ENCODE data around the gene CLEC16A.

Gene CLEC16A

DNA sequence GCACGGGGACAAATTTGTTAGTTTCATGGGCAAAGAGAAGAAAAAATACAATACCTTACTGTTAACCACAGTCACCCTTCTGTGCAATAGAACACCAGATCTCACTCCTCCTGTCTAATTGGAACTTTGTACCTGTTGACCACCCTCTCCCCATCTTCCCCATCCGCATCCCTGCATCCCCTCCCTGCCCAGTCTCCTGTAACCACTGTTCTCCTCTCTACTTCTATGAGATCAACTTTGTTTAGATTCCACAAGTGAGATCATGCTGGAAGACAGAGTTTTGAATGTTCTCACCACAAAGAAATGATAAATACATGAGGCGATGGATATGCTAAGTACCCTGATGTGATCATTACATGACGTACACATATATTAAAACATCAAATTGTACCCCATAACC lies 47.7 kb downstream of the CLEC16A start:
- no peak for DNase-seq (ENCODE audit: low read depth)
- no peak overlapping the region for H3K4me3 ChIP-seq (ENCODE audit: low read depth, low read length)
- TF ChIP-seq, protein P1, sequence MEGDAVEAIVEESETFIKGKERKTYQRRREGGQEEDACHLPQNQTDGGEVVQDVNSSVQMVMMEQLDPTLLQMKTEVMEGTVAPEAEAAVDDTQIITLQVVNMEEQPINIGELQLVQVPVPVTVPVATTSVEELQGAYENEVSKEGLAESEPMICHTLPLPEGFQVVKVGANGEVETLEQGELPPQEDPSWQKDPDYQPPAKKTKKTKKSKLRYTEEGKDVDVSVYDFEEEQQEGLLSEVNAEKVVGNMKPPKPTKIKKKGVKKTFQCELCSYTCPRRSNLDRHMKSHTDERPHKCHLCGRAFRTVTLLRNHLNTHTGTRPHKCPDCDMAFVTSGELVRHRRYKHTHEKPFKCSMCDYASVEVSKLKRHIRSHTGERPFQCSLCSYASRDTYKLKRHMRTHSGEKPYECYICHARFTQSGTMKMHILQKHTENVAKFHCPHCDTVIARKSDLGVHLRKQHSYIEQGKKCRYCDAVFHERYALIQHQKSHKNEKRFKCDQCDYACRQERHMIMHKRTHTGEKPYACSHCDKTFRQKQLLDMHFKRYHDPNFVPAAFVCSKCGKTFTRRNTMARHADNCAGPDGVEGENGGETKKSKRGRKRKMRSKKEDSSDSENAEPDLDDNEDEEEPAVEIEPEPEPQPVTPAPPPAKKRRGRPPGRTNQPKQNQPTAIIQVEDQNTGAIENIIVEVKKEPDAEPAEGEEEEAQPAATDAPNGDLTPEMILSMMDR (IDR thresholded peaks at IDR 0.05; ENCODE audit: low read depth, low read length, missing control alignments), result no peak

DNA sequence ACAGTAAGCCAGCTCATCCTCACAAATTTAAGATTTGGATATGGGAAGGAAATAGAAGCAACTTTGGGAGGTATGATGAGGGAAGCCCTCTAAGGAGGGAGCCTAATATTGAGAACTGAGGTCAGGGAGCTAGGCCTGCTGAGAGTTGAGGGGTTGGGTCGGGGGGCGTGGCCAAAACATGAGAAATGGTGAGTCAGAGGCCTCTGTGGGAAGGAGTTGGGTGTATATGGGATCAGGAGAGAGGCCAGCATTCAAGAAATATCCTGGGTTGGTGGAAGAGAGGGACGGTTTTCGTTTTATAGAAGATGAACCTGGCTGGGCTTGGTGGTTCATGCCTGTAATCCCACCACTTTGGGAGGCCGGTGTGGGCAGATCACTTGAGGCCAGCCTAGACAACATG lies 48.4 kb downstream of the CLEC16A start:
- TF ChIP-seq, protein P1 (IDR thresholded peaks at IDR 0.05; ENCODE audit: low read depth, low read length, missing control alignments), result no peak
- no peak overlapping the region for H3K4me3 ChIP-seq (ENCODE audit: low read depth, low read length)
- DNase-seq (ENCODE audit: low read depth), result no peak

DNA sequence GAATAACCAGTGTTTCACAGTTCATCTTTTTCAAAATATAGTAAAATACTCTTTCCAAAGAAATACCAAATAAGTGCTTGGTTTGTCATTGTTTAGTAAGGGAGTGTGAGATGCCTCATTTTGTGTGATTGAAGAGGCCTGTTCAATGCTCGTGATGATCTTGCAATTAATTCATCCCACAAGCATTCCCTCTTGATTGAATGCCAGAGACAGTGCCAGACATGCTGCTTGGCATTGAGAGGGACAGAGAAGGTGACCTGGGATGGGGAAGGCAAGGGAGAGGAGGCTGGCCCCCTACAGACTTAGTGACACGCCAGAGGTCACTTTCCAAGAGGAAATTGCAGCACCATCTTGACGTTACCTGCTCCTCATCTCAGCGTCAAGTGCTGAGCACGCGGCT lies 49.3 kb downstream of the CLEC16A start:
- TF ChIP-seq, protein P1 (IDR thresholded peaks at IDR 0.05; ENCODE audit: low read depth, low read length, missing control alignments), result no peak
- no peak overlapping the region for H3K4me3 ChIP-seq (ENCODE audit: low read depth, low read length)
- DNase-seq (ENCODE audit: low read depth), result no peak

DNA sequence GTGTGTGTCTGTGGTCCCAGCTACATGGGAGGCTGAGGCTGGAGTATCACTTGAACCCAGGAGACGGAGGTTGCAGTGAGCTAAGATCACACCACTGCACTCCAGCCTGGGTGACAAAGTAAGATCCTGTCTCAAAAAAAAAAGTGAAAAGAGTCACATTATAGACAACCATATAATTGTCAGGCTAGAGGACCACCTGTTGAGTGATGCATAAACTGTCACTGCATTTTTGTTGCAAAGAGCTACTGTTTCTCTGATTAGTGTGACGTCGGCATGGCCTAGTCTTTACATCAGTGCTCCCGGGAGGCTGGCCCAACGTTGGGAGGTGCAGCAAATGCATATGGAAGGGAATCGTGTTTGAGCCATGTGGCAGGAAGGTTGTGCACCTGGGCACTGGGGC lies 50.2 kb downstream of the CLEC16A start:
- TF ChIP-seq, protein P1 (IDR thresholded peaks at IDR 0.05; ENCODE audit: low read depth, low read length, missing control alignments), result no peak
- no peak overlapping the region for H3K4me3 ChIP-seq (ENCODE audit: low read depth, low read length)
- DNase-seq (ENCODE audit: low read depth), result no peak

DNA sequence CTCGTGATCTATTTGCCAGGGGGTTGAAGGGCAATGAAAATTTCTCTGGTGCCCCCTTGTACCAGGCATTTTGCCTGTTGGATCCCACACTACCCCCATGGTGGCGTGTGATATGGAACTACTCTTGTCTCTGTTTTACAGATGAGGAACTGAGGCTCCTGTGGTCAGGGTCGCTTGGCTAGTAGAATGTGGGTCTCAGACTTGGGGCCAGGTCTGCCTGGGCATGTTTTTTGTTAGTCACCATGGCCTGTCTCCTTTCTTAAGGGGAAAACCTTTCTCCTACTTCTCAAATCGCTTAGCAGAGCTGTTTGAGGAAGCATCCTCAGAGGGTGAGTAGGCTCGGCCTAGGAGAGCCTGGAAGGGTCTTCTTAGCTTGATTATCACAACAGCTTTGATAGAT lies 51.2 kb downstream of the CLEC16A start:
- no peak overlapping the region for H3K4me3 ChIP-seq (ENCODE audit: low read depth, low read length)
- no peak for DNase-seq (ENCODE audit: low read depth)
- TF ChIP-seq, protein P1 (IDR thresholded peaks at IDR 0.05; ENCODE audit: low read depth, low read length, missing control alignments), result no peak

DNA sequence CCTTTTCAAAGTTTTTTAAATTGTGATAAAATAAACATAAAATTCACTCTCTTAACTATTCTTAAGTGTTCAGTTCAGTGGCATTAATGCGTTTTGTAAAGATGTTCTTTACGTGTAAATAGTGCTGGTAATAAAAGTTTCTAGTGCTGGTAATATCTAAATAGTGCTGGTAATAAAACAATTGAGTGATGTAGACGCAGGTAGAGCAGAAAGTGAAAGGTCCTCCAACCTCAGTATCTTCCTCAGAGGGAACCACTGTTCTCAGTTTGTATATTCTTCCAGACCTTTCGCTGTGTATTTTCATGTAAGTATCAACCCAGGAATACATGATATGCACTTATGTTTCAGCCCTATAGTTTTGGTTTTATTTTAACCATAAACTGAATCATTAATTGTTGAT lies 53.1 kb downstream of the CLEC16A start:
- no peak for DNase-seq (ENCODE audit: low read depth)
- no peak overlapping the region for H3K4me3 ChIP-seq (ENCODE audit: low read depth, low read length)
- TF ChIP-seq, protein P1 (IDR thresholded peaks at IDR 0.05; ENCODE audit: low read depth, low read length, missing control alignments), result no peak

DNA sequence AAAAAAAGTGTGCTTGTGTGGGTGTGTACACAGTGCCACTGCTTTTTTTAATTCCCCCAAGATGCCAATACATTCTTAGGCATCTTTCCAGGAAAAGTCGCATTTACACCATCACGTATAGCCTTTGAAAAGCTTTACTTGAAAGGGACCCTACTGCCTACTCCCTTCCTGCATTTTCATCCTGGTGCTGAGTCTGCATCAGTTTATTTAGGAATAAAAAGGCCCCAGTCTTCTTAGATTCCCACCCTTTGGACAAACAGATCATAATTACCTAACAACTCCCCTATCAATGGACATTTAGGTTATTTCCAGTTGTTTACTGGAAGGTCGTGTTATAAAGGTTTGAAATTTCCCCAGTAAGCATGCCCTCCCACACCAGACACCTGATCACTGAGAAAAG lies 54.9 kb downstream of the CLEC16A start:
- no peak overlapping the region for H3K4me3 ChIP-seq (ENCODE audit: low read depth, low read length)
- TF ChIP-seq, protein P1 (IDR thresholded peaks at IDR 0.05; ENCODE audit: low read depth, low read length, missing control alignments), result no peak
- DNase-seq (ENCODE audit: low read depth), result no peak
